HG02885 (cell line): ENCODE measurements around the gene ERBB3.
"Not testable (repeated sequence)": the region's sequence is repeated elsewhere in the genome, so short reads cannot be mapped to it uniquely, and the experiment has no call there.

Experiments
- ATAC-seq: cut with Tn5 transposase; IDR thresholded peaks from one replicate; pipeline ENCODE4 v1.9.1; 2021; ENCODE audit warnings: mild to moderate bottlenecking; ENCODE audit not compliant: unreplicated experiment, poor library complexity

ERBB3 gene

GRCh38 chr12:56107242-56107641 is 27.3 kb downstream of the ERBB3 start:
- ATAC-seq = no peak

DNA sequence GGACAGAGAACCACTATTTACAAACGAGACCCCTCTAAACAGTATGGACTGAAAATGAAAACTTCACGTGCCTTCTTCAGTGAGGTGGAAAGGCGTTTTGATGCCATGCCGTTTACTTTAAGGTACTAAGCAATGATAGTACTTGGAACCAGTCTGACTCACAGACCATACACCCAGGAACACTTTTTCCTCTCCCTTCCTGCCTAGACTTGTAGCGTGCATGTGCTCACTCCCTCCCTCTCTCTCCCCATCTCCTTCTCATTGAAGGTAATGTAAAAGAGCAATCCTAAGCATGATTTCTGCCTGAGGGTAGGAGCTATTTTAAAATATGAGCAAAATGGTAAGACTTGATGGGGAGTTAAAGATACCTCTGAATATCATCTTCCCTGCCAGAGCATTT is 30.6 kb downstream of the ERBB3 start:
- no peak for ATAC-seq

DNA sequence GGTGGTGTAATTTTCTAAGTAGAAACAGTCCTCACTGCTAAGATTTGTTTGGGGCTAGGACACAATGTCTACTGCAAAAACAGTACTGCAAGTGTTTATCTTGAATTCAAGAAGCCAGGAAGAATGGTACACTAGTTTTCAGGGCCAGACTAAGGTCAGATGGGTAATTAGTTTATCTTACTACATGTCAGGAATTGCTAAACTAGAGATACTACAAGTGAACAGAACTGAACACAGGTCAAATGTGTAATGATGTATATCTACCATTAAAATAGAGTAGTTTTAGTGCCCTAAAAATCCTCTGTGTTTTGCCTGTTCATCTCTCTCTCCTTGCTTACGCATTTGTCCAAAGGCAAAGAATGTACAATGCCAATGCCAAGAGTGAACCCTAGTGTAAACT is 34.1 kb downstream of the ERBB3 start:
- no peak for ATAC-seq

- ATAC-seq = no peak
Observed at GRCh38 chr12:56115329-56115728, 35.4 kb downstream of the ERBB3 start.

GRCh38 chr12:56116267-56117081 is 36.5 kb downstream of the ERBB3 start, which contains the start of gene RPL41:
Gene RPL41 (plus strand): TSS chr12:56116633.
- peak; percentile 46 for ATAC-seq

GRCh38 chr12:56117082-56117706 is 37.2 kb downstream of the ERBB3 start:
- not testable (repeated sequence) for ATAC-seq

DNA sequence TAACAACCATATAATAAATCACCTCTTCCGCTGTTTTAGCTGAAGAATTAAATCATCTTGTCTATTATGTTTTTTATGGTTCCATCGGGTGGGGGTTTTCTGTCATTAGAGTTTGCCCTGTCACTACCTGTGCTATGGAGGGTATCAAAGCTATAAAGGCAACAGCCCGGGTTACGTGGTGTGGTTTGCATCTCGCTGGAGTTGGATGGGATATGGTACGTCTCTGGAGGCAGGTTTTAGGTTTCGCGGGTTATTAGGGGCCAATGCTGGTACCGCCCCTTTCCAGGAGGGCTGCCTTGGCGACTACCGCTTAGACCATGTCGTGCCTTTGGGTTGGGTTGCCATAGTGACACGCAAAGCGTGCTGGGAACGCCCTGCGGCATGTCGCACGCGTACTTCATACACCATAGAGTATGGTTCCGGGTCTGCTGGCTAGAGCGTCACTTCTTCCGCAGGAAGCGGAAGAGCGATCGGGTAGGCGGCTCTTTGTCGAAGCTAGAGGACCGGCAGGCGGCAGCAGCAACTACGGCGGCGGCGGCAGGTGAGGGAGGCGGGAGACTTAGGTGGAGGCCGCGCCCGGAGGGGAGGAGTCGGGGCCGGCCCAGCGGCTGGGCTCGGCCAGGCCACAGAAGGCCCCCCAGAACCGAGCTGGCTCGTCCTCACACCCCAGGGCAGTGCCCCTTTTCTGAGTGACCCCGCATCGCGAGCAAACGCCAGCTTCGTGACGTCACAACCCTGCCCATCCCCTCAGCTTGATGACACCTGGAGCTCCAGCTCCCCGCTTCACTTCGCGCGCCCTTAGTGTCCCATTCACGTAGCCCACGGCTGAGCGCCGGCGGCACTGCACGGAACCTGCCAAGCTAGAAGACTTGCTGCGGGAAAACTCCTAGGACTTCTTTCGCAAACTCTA is 38.1 kb downstream of the ERBB3 start, which contains the start of gene ZC3H10:
Gene ZC3H10, plus strand, starts transcription at position 489 of the 910 bp plus-strand sequence. CDS start 2,297 bp downstream, outside the sequence.
- peak; percentile 82 for ATAC-seq

- no peak for ATAC-seq
Observed at GRCh38 chr12:56118688-56119357, 38.9 kb downstream of the ERBB3 start.

DNA sequence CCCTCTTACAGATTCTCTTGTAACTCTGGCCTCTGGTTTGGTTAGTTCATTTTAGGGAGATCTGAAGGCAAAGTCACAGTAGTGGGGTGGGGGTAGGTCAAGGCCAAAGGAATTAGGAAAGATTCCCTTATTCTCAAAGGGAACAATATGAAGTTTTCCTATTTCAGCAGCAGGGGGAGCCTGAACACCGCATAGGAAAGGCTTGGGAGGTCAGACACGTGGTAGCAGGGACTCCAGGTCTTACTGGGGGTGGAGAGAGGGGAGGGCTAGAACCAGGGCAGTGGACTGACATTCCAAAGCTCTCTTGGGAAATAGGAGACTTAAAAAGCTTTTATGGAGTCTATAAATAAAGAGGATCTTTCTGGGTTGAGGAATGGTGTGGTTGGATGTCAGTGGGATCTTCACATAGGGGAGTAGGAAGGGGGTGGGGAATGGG is 39.4 kb downstream of the ERBB3 start:
- no peak for ATAC-seq

DNA sequence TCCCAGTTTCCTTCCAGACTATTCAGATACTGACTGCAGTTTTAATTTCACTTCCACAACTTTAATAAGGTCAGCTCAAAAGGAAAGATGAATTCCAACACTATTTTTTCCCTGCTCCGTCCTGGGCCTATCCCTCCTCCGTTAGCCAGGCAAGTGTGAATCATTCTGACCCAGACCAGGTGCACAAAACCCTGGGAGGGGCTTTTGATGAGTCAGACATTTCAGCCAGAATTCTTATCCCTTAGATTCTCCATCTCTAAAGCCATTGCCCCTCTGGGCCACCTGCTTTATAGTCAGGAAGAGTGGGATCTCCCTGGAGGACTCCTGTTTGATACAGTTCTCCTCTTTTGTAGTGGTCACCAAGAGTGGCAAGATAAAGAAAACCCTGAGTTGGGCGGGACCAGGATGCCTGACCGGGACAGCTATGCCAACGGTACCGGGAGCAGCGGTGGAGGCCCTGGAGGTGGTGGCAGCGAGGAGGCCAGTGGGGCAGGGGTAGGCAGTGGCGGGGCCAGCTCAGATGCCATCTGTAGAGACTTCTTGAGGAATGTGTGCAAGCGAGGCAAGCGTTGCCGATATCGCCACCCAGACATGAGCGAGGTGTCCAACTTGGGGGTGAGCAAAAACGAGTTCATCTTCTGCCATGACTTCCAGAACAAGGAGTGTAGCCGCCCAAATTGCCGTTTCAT is 40.3 kb downstream of the ERBB3 start:
- ATAC-seq = no peak

DNA sequence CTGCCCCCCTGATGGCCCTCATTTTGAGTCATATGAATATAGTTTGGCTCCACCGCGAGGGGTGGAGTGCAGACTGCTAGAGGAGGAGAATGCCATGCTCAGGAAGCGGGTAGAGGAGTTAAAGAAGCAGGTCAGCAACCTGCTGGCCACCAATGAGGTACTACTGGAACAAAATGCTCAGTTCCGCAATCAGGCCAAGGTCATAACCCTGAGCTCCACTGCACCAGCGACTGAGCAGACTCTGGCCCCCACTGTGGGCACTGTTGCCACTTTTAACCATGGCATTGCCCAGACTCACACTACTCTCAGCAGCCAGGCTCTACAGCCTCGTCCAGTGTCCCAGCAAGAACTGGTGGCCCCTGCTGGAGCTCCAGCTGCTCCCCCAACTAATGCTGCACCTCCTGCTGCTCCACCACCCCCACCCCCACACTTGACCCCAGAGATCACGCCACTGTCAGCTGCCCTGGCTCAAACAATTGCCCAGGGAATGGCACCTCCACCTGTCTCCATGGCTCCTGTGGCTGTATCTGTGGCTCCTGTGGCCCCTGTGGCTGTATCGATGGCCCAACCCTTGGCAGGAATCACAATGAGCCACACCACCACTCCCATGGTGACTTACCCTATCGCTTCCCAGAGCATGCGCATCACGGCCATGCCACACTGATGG is 41.4 kb downstream of the ERBB3 start:
- no peak for ATAC-seq

DNA sequence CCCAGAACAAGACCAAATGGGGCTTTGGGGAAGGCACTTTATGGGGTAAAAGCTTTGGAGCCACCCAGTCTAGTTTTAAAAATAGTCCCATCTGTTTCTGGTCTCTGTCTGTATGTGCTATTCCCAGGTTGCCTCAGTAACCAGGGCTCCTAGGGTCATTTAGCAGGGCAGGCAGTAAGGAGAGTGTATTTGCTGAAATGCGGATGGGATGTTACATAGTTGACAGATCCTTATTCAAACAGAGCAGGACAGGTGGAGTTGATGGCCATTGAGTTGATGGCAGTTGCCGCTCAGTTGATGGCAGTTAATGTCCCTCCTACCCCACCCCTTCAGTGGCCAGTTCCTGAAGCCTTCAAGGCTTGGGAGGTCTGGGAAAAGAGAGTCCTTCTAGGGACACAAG is 42.7 kb downstream of the ERBB3 start:
- no peak for ATAC-seq

DNA sequence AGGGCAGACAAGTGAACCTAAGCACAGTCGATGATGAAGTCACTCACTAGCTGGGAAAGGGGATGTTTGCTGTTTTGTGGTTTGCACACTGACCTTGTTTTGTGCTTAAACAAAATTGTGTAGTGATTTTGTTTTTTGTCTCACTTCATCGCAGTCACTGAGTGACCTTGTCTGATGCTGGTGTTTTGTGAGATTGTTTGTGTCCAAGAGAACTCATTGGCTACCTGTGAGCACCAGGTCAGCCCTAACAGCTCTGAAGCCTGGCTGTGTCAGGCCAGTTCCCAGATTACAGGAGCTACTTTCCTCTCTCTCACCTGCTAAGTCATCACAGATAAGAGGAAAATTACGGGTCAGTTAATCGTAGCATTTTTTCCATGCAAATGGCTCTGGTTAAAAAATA is 44.2 kb downstream of the ERBB3 start:
- no peak for ATAC-seq

- no peak for ATAC-seq
Observed at GRCh38 chr12:56126732-56127239, 46.8 kb downstream of the ERBB3 start.

DNA sequence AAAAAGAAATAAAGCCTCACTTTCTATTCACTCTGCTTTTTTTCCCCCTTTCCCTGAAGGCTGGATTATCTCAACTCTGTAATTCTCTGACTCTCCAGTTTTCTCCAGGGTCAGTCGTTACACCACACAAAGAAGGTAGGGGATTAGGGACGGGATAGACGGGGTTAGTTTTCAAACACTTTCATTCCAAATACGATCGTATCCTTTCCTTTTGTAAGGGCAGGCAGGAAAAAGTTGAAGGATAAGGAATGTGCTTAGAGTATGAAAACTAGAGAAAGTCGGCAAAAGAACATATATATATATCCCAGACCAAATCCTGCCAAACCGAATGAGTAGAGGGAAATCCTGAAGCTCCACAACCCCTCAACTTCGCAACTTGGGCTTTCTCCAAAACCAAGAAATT is 47.5 kb downstream of the ERBB3 start:
- ATAC-seq = no peak

GRCh38 chr12:56127888-56128669 is 48.1 kb downstream of the ERBB3 start, which contains the start of gene ESYT1:
Gene ESYT1 (plus strand): TSS chr12:56128267. CDS start chr12:56128320, 53 bp downstream.
- ATAC-seq = peak; percentile 90

DNA sequence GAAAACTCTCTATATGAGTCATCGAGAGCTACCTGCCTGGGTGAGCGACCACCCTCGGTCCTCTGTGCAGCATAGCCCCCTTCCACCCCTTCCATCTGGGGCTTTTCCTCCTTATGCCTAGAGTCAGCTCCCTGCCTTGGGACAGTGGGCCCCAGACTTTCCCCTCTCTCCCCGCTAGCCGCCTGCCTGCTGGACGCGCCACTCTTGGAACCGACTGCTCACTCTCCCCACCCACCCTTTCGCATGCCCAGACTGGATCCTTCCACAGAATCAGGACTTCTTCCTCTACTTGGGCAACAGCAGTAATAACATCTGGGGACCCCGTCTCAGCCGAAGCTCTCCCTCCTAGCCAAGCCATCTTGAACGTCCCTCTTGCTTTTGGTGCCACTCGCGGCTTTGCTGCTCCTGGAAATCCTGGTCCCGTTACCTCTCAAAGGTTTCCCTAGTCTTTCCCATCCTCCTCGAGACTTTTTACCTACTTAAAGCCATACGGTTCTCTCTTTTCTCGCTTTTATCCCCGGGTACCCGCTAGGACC is 48.8 kb downstream of the ERBB3 start:
- ATAC-seq = no peak
